HS-5 (cell line): ENCODE data around the gene HAO2.

Experiments used
- DNase-seq: peaks from one replicate; pipeline ENCODE4 v3.0.0-alpha.2; 2012; ENCODE audit warnings: low read depth

HAO2 gene

GRCh38 chr1:119380304-119380703 lies 11.7 kb downstream of the HAO2 start:
- no peak for DNase-seq

- no peak for DNase-seq
Measured at GRCh38 chr1:119380983-119381662, 12.5 kb downstream of the HAO2 start.

DNA sequence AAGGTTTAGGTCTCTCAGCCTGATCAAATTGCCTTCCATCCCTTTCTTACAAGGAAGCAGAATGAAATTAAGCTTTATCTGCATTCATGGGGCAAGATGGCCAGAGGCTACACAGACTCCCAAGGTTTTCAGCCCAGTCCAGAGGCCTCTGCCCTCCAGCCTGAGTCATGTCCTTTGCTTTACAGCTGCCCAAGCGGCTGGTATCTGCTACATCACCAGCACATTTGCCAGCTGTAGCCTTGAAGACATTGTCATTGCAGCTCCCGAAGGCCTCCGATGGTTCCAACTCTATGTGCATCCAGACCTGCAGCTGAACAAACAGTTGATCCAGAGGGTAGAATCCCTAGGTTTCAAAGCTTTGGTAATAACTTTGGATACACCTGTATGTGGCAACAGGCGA lies 16.0 kb downstream of the HAO2 start:
- no peak for DNase-seq

DNA sequence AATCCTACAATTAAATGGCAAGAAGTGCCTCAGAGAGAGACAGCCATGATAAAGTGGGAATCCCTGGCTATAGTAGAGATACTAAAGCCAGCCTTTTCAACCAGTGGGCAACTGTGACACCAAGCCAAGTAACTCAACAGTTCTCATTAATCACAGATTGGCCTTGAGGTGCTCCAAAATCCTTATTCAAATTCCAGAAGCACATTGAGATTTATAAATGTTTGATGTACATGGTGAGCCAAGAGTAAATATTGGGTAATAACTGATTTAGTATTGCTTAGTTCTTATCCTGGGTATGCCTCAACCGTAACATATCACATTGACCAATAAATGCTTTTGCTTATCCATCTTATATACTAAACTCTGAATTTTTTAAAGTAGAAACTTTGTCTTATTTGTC lies 17.1 kb downstream of the HAO2 start:
- DNase-seq, result no peak

GRCh38 chr1:119387858-119388257 lies 19.3 kb downstream of the HAO2 start:
- no peak for DNase-seq

GRCh38 chr1:119388450-119388849 lies 19.9 kb downstream of the HAO2 start:
- no peak for DNase-seq

- DNase-seq, result no peak
Measured at GRCh38 chr1:119390526-119390925, 21.9 kb downstream of the HAO2 start.

- DNase-seq, result no peak
Measured at GRCh38 chr1:119391749-119392148, 23.2 kb downstream of the HAO2 start.

- DNase-seq, result no peak
Measured at GRCh38 chr1:119394085-119394484, 25.5 kb downstream of the HAO2 start.

DNA sequence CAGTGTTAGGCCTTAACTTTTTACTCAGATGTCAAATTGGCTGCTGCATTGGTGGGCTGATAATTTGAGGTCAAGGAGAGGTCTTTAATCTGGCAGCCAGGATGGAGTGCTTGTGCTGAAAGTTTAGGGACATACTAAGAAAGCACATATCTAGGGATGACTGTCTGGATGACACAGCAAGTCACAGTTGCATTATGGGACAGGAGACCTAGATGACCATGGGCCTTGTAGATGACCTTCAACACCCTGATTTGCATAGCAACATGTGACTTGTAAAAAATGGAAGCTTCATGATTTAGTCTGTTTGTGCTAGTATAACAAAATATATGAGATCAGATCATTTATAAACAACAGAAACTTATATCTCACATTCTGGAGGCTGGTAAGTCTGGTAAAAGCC lies 28.4 kb downstream of the HAO2 start:
- no peak for DNase-seq

GRCh38 chr1:119397986-119398385 lies 29.4 kb downstream of the HAO2 start:
- no peak for DNase-seq

GRCh38 chr1:119404736-119405135 lies 36.2 kb downstream of the HAO2 start:
- no peak for DNase-seq

DNA sequence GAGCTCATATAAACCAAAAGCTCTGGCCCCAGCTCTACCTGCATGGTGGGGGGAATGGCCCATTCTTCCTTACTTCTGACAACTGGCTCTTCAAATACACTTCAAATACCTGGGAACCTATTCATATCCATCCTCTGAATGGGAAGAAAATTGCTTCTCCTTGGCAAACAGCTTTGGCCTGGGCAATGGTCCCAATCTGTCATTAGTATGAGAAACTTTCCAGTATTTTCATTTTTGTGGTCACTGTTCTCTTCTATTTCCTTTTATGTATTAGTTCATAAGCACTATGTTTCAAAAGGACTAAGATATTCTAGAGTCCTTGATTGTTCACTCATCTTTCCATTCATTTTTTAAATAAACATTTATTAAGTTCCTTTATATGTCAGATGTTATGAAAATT lies 41.1 kb downstream of the HAO2 start:
- DNase-seq, result peak; percentile 4

- no peak for DNase-seq
Measured at GRCh38 chr1:119410961-119411360, 42.4 kb downstream of the HAO2 start.

DNA sequence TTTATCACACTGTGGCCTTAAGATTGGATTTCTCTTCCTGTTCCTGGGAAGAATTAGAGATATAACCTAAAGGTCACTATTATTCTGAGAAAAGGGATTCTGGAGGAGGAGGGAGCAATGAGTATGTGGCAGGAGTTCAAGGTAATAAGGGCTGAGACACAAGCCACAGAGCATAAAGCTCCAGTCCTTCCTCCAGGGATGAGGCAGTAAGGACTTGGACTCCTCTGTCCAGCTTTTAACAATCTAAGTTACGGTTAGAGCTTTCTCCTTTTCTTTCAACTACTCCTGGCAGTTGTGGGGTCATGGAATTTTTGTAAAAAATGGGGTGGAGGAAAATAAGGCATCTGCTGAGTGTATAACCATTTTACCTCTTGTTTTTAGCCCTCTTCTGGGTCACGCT lies 46.4 kb downstream of the HAO2 start, which contains the start of gene HSD3B2:
Gene HSD3B2, plus strand, starts transcription at position 201 of the 400 bp plus-strand sequence. CDS start 270 bp downstream, outside the sequence.
- no peak for DNase-seq

GRCh38 chr1:119416006-119416640 lies 47.5 kb downstream of the HAO2 start:
- DNase-seq, result no peak

DNA sequence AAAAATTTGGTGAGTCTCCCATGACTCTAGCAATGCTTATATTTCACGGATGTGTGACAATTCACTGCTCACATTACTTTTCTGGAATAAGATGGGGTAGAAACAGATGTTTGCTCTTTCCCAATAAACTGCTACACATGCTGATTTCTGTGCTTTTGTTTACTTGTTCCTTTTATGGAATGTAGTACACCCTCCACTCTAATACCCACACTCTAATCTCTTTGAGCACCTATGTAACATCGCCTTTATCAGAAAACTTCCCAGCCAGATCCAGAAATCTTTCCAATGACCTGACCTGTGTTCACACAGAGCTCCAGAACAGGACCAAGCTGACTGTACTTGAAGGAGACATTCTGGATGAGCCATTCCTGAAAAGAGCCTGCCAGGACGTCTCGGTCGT lies 50.5 kb downstream of the HAO2 start:
- DNase-seq, result no peak

DNA sequence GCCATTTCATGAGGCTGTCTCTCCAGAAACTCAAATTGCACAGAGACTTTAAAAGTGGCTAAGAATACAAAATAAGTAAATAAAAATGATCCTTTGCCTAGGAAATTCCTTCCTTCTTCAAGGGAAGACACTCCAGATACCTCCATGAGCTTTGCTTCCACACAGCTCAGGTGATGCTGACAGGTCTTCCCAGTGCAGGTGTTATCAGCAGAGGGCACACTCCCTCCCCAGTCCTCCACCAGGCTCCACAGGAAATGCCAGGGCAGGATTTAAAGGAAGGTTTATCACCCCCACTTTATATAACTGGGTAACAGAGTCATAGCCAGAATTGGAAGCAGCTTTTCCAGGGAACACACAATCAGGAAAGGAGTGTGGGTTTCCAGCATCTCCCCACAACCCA lies 52.1 kb downstream of the HAO2 start:
- DNase-seq, result no peak

- no peak for DNase-seq
Measured at GRCh38 chr1:119422631-119423030, 54.0 kb downstream of the HAO2 start.

DNA sequence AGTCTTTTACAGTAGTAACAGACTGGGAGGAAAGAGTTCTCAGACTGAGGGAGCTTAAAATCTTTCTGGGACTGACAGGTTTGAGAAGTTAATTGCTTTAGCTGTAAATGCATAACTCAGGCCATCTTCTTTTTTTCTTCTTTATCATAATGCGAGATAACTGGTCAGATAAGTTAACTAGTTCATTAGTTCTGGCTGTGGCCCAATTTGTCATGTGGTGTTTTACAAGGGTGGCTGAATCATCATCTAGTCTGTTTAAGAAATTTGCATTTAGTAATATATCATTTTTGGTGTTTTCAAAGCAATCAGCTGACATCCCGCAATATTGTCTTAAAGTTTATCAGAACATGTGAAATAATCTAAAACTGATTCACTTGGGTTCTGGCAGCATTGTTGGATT lies 60.4 kb downstream of the HAO2 start:
- DNase-seq, result no peak

DNA sequence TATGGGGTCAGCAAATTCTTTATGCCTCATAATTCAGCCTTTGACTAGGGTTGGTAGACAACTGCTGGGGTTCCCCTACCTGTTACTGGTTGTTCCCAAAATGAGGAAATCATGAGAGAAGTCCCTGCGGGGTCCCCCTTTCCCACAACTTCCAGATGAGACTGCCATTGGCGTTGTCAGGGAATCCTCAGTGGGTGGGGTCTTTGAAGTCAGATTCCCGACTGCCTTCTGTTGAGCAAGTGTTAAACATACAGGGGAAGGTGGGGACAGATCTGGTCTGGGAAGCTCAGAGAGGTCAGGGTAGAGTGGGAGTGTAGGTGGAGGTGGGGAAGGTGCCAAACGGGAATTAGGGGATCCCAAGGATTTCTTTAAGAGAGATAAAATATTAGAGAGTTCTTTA lies 61.1 kb downstream of the HAO2 start:
- no peak for DNase-seq

GRCh38 chr1:119430486-119430885 lies 61.9 kb downstream of the HAO2 start:
- no peak for DNase-seq

GRCh38 chr1:119431836-119432235 lies 63.3 kb downstream of the HAO2 start:
- DNase-seq, result no peak

- peak; percentile 24 for DNase-seq
Measured at GRCh38 chr1:119435052-119435451, 66.5 kb downstream of the HAO2 start.
